ENCODE measurements around the gene TMEM238. TPM values are rescaled to one million over a fixed set of nuclear protein-coding genes. Genes with fewer than 3 reads are reported as not detected.

The TMEM238 gene
- polyA plus RNA-seq, 1 donor from 2014 or later: not detected

DNA sequence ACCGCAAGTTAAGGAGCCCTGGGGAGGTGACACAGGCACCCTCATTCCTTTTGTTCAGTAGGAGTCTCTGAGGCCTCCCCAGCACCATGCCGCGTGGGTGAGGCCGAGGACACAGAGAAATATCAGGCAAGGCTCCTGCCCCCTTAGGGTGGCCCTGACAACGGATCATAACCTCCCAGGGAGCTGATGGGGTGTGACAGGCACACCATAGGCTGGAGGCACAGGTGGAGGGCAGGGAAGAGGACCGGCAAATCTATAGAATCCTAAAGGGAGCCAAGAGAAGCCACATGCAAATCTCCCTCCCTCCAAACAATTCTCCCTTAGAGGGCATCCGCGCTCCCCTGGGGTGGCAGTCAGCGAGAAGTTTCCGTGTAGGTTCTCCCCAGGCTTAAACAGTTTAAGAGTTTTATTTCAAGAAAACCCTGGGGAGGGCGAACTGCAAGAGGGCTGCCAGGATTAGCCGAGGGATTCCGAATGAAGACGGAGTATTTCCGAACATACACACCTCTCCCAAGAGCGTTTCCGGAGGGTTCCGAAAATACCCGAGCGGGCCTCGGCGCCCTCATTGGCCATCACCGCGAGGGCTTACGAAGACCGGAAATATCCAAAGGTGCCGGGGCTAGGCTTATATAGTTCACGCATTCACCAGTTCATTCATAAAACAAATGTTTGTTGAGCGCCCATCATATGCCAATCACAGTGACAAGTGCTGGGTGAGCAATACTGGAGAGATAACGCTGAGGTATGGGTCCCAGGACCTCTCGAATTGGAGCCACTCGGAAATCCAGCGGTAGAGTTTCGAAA, 1.0 kb upstream of the TMEM238 start:
- Histone ChIP-seq H3K27ac (ENCODE audit: low read length) (peak overlapping the region; percentile 86), H3K36me3 (ENCODE audit: insufficient read depth, low read length) (no peaks in the 10 kb centered on the region), H3K9ac (ENCODE audit: low read length) (peak overlapping the region; percentile 53)

DNA sequence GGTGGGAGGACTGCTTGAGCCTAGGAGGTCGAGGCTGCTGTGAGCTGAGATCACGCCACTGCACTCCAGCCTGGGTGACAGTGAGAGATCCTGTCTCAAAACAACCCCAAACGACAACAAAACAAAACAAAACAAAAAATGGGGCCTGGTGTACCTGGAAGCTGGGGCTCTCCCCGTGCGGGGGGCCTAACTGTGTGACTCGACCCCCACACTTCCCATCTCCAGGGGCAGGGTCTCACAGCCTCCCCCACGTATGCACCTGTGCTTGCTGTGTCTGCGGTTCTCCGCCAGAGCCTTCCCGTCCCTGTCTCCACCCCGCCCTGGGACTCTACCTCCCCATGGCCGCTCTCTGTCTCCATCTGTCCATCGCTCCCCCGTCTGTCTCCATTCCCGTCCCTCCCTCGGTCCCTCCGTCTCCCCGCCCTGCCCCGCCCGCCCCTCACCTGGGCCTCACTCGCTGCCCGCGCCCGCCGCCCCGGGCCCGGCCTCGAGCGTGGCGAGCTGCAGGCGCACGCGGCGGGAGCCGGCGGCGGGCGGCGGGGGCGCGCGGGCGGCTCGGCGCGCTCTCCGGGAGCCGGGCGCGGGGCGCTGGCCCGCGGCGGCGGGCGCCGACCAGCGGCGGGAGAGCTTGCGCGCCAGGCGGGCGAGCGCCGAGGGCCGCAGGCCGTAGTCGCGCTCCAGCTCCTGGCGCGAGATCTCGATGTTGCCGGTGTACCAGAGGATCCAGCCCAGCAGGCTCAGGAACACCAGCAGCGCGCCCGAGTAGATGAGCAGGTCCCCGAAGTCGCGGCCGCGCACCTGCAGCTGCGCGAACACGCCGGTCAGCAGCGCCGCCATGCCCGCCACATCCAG, 587 bp downstream of the TMEM238 start:
- Histone ChIP-seq H3K9me3 (ENCODE audit: low read length) (no peaks in the 10 kb centered on the region), H3K4me3 (ENCODE audit: low read length) (peak overlapping the region; percentile 56), H3K9me2 (ENCODE audit: insufficient read depth, low read length) (no peaks in the 10 kb centered on the region), H3F3A (ENCODE audit: insufficient read depth, low read length, poor library complexity, severe bottlenecking) (no peaks in the 10 kb centered on the region), H3K9ac (ENCODE audit: low read length) (peak overlapping the region; percentile 48), H4K20me1 (ENCODE audit: insufficient read depth) (peaks cover 19% of the 10 kb centered on the region), H3K27me3 (ENCODE audit: insufficient read depth, low read depth, low read length) (peaks cover 3% of the 10 kb centered on the region), H3K36me3 (ENCODE audit: insufficient read depth, low read length) (no peaks in the 10 kb centered on the region), H3K27ac (ENCODE audit: low read length) (peak overlapping the region; percentile 28), H3K4me2 (ENCODE audit: low read length) (peak overlapping the region; percentile 19), H2AFZ (ENCODE audit: low read depth, low read length) (no peak overlapping the region), H3K79me2 (replicated peaks; ENCODE audit: insufficient read depth, low read length) (peaks cover 22% of the 10 kb centered on the region)
- TF ChIP-seq SMC3 (conservative IDR thresholded peaks at IDR 0.05; ENCODE audit: poor library complexity): peak; percentile 31
- TF ChIP-seq MXI1 (conservative IDR thresholded peaks at IDR 0.05; ENCODE audit: poor library complexity, severe bottlenecking): no peak
- no peak for TF ChIP-seq TAF1 (IDR thresholded peaks at IDR 0.05; ENCODE audit: low read depth)
- TF ChIP-seq RAD21 (conservative IDR thresholded peaks at IDR 0.05): peak; percentile 38
- peak; percentile 34 for TF ChIP-seq POLR2AphosphoS5 (IDR thresholded peaks at IDR 0.05)
- TF ChIP-seq, protein P1, sequence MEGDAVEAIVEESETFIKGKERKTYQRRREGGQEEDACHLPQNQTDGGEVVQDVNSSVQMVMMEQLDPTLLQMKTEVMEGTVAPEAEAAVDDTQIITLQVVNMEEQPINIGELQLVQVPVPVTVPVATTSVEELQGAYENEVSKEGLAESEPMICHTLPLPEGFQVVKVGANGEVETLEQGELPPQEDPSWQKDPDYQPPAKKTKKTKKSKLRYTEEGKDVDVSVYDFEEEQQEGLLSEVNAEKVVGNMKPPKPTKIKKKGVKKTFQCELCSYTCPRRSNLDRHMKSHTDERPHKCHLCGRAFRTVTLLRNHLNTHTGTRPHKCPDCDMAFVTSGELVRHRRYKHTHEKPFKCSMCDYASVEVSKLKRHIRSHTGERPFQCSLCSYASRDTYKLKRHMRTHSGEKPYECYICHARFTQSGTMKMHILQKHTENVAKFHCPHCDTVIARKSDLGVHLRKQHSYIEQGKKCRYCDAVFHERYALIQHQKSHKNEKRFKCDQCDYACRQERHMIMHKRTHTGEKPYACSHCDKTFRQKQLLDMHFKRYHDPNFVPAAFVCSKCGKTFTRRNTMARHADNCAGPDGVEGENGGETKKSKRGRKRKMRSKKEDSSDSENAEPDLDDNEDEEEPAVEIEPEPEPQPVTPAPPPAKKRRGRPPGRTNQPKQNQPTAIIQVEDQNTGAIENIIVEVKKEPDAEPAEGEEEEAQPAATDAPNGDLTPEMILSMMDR (IDR thresholded peaks at IDR 0.05; ENCODE audit: poor library complexity, severe bottlenecking): peak; percentile 31
- no peak for TF ChIP-seq EZH2 (IDR thresholded peaks at IDR 0.05; ENCODE audit: borderline replicate concordance, insufficient read depth, low read length, poor library complexity, severe bottlenecking)
- TF ChIP-seq EP300 (conservative IDR thresholded peaks at IDR 0.05; ENCODE audit: poor library complexity, severe bottlenecking): no peak

More for the DNA sequence above, 1.0 kb upstream of the TMEM238 start:
- no peaks in the 10 kb centered on the region for H3K9me3 ChIP-seq (ENCODE audit: low read length)
- no peaks in the 10 kb centered on the region for H3F3A ChIP-seq (ENCODE audit: insufficient read depth, low read length, poor library complexity, severe bottlenecking)
- H4K20me1 ChIP-seq (ENCODE audit: insufficient read depth): peaks cover 21% of the 10 kb centered on the region
- H3K9me2 ChIP-seq (ENCODE audit: insufficient read depth, low read length): no peaks in the 10 kb centered on the region
- peak overlapping the region; percentile 88 for H3K4me3 ChIP-seq (ENCODE audit: low read length)
- H3K27me3 ChIP-seq (ENCODE audit: insufficient read depth, low read depth, low read length): peaks cover 3% of the 10 kb centered on the region
- peak overlapping the region; percentile 16 for H2AFZ ChIP-seq (ENCODE audit: low read depth, low read length)
- peak overlapping the region; percentile 42 for H3K4me2 ChIP-seq (ENCODE audit: low read length)
- H3K79me2 ChIP-seq (replicated peaks; ENCODE audit: insufficient read depth, low read length): peaks cover 22% of the 10 kb centered on the region
- TF ChIP-seq POLR2AphosphoS5 (IDR thresholded peaks at IDR 0.05) (no peak), RAD21 (conservative IDR thresholded peaks at IDR 0.05) (no peak), EP300 (conservative IDR thresholded peaks at IDR 0.05; ENCODE audit: poor library complexity, severe bottlenecking) (no peak), MXI1 (conservative IDR thresholded peaks at IDR 0.05; ENCODE audit: poor library complexity, severe bottlenecking) (no peak), TAF1 (IDR thresholded peaks at IDR 0.05; ENCODE audit: low read depth) (no peak), EZH2 (IDR thresholded peaks at IDR 0.05; ENCODE audit: borderline replicate concordance, insufficient read depth, low read length, poor library complexity, severe bottlenecking) (no peak), SMC3 (conservative IDR thresholded peaks at IDR 0.05; ENCODE audit: poor library complexity) (no peak)
- TF ChIP-seq, protein P1 (IDR thresholded peaks at IDR 0.05; ENCODE audit: poor library complexity, severe bottlenecking): no peak
- TF ChIP-seq, protein P2, sequence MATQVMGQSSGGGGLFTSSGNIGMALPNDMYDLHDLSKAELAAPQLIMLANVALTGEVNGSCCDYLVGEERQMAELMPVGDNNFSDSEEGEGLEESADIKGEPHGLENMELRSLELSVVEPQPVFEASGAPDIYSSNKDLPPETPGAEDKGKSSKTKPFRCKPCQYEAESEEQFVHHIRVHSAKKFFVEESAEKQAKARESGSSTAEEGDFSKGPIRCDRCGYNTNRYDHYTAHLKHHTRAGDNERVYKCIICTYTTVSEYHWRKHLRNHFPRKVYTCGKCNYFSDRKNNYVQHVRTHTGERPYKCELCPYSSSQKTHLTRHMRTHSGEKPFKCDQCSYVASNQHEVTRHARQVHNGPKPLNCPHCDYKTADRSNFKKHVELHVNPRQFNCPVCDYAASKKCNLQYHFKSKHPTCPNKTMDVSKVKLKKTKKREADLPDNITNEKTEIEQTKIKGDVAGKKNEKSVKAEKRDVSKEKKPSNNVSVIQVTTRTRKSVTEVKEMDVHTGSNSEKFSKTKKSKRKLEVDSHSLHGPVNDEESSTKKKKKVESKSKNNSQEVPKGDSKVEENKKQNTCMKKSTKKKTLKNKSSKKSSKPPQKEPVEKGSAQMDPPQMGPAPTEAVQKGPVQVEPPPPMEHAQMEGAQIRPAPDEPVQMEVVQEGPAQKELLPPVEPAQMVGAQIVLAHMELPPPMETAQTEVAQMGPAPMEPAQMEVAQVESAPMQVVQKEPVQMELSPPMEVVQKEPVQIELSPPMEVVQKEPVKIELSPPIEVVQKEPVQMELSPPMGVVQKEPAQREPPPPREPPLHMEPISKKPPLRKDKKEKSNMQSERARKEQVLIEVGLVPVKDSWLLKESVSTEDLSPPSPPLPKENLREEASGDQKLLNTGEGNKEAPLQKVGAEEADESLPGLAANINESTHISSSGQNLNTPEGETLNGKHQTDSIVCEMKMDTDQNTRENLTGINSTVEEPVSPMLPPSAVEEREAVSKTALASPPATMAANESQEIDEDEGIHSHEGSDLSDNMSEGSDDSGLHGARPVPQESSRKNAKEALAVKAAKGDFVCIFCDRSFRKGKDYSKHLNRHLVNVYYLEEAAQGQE (IDR thresholded peaks at IDR 0.05; ENCODE audit: borderline replicate concordance): no peak

Measured in neural cell (in vitro differentiated cells).